ENCODE results near the gene RASSF5.

The RASSF5 gene

DNA sequence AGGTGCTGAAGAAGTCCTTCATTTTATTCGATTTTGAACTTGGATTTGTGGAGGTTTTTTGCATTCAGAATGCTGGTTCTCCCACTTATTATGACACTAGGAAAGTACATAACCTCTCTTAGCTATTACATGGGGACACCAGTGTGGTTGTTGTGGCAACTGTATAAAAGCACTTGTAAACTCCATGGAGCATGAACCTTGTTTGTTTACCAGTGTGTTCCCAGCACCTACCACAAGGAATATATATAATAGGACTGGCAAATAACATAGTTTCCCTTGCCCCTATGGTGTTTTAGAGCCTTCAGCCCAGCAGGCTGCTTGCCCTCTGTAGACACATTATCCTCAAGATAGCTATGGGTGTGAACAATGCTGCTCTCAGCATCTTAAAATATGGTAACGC is 43.1 kb downstream of the RASSF5 start:
- no peak for DNase-seq (ENCODE audit: low spot score)

- DNase-seq (ENCODE audit: low spot score): no peak
These were observed 44.1 kb downstream of the RASSF5 start for GRCh38 chr1:206551296-206551985.

DNA sequence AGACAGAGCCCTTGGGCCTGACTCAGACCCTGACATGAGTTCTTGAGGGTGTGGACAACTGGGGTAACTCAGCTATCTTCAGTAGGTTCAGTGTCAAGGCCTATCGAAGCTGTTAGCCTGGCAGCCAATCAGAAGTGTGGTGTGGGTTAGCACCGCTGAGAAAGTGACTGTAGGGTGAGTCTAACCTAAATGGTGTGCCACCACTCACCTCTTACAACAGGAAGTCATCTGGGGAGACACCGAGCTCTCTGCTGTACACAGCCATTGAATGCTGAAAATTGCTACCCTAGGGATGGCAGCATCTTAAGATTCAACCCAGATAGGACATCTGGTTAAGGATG is 44.6 kb downstream of the RASSF5 start:
- no peak for DNase-seq (ENCODE audit: low spot score)

GRCh38 chr1:206554211-206554610 is 46.9 kb downstream of the RASSF5 start:
- DNase-seq (ENCODE audit: low spot score): no peak

GRCh38 chr1:206554701-206555472 is 47.6 kb downstream of the RASSF5 start:
- no peak for DNase-seq (ENCODE audit: low spot score)

DNA sequence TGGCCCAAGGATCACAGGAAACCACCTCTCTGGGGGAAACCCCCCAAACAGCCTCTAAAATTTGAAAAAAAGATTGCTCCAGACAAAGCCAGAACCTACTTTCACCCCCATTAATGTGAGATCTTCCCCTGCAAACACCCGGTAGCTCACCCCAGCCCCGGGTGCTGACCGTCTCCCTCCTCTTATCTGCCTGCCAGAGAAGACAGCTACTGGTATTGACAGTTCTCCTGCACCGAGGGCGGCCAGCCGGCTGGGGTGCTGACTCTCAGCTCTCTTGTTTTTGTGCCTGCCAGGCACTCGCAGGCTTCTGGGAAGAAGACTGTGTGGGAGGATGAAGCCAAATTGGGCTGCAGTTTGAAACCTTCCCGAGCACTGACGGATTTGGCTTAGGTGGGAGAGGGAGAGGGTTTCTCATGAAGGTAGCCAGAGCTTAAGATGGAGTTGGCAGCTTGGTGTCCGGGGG is 48.2 kb downstream of the RASSF5 start:
- DNase-seq (ENCODE audit: low spot score): no peak

DNA sequence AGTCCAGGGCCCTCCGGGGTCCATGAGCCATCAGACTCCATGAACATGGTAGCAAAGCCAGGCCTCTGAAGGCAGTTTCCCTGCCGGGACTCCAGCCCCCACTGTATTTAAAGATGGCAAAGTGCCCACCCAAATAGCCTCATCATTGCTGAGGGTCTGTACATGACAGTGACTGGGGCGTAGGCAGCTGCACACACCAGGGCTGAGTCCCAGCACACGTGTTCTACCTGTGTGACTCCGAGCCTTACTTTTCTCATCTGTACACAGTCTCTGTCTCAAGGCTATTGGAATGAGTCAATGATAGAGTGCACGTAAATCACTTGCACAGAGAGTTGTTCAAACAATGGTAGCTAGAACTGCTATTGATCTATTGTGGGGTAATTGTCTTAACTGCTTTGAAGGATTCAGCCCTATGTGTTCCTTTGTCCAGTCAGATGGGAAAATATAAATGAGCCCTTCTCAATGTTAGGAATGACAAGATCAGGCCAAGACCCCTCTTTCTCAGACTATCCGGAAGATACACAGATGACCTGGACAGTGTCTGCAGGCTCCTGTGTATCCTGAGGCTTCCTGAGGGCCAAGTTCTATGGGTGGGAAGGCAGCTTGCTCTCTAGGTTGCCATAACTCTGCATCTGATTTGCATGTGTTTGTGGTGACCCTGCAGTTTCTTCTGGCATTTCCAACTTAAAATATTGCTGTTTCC is 48.9 kb downstream of the RASSF5 start:
- no peak for DNase-seq (ENCODE audit: low spot score)

DNA sequence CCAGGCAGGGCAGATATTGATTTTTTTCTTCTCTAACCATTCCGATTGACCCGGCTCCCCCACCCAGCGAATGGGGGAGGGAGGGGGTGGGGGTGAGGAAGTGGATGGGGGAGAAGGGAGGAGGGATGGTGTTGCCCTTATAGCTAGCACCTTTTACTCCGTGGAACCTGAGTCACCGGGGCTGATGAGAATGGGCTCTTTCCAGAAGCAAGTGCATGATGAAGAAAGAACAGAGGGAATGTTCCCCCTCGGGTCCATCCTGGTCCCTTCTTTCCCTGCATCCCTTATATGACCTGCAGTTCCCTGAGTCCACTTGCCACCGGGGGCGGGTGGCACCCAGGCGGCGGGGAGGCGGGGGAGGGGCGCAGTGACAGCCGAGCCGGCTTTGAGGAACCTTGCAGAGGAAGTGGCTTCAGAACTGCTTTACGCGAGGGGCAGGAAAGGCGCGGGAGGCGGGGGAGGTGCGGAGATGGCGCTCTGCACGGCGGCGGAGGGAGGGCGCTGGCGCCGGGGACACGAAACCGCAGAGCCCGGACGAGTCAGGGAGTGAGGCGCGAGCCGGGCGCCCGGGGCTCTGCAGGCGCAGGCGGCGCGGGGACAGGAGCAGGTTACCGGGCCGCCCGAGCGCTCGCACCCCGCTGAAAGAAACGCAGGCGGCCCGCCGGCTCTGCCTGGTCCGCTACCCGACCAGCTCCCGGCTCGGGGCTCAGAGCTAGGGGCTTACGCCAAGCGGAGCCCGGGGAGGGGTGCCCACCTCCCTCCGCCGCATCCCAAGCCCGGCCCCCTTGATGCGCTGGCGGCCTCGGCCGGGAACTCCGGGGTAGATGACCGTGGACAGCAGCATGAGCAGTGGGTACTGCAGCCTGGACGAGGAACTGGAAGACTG is 49.7 kb downstream of the RASSF5 start:
- peak; percentile 16 for DNase-seq (ENCODE audit: low spot score)

DNA sequence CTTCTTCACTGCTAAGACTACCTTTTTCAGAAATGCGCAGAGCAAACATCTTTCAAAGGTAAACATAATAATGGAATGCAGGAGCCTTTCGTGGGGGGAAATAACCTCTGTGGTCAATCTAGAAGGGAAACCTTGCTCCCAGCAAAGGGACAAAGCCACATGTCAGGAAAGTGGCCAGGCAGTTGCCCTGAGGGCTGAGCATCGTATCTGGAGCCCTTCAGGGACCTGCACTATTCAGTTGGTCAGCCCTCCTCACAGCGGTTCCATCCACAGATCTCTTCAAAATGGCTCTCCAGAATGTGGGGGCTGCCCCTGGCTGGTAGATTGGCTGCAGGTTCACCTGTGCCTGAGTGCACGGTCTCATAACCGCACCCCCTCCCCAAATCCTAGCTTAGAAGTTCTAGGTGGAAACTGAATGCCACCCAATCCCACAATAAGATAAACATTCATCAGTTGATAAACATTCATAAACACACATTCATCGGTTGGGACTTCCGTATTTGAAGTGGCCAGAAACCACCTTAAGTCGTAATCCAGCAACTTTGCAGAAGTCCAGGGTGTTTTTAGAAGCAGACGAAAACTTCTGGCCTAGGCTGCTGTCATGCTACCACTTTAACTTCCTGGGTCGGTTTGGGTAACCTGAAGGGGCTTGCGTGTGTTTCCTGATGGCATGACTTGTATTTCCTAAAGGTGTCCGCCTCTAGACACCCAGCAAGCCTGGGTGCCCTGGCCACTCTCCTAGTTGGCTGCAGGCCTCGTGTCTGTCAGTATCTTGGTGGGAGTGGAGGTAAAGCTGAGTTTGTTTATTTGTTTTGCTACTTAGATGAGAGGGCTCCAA is 50.5 kb downstream of the RASSF5 start:
- peak; percentile 24 for DNase-seq (ENCODE audit: low spot score)

DNA sequence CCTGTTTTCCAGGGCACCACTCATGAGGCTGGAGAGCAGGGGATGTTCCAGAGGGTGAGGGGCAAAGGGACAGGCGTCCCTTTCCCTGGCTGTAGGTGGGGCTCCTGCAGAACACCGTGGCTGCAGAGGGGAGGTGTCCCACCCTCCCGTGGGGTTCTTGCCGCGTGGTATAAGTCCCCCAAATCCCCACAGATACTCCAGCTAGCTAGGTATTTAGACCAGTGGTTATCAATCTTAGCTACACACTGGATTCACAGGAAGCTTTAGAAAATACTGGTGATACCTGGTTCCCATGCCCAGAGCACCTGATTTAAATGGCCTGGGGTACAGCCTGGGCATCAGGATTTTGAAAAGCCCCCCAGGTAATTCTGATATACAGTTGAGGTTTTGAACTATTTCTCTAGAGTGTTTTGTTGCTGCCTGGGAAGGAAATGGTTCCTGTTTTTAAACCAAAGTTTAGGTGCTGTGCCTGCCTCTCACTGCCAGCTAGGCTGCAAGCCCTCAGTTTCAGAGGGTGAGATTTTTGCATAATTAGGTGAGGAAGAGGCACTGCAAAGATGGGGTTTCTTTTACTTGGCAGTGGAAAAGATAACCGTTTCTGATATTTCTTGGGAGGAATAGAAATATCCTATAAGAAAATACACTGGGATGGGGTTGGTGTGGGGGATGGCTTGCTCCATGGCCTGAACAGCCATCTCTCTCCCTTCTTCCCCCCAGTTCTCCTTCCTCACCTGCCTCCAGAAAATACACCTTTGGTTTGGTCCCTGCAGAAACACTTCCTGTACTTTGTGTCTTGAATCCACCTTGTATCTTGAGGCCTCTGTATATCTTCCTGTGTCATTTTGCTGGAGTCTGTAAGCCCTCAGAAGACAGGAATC is 51.7 kb downstream of the RASSF5 start:
- no peak for DNase-seq (ENCODE audit: low spot score)

DNA sequence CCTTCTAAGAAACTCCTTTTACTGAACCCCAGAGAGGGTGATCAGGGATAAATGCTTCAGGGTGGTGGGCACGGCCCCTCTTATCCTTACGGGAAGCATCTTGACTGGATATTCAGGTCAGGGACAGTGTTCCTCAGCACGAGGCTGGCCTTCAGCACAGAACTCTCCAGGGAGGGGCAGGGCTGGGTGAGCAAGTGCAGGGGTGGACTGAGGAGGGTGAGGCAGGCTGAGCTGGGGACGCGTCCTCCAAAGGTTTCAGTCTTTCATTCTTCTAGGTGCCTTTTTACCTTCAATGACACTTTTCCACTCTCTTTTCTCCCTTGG is 52.3 kb downstream of the RASSF5 start:
- DNase-seq (ENCODE audit: low spot score): no peak

DNA sequence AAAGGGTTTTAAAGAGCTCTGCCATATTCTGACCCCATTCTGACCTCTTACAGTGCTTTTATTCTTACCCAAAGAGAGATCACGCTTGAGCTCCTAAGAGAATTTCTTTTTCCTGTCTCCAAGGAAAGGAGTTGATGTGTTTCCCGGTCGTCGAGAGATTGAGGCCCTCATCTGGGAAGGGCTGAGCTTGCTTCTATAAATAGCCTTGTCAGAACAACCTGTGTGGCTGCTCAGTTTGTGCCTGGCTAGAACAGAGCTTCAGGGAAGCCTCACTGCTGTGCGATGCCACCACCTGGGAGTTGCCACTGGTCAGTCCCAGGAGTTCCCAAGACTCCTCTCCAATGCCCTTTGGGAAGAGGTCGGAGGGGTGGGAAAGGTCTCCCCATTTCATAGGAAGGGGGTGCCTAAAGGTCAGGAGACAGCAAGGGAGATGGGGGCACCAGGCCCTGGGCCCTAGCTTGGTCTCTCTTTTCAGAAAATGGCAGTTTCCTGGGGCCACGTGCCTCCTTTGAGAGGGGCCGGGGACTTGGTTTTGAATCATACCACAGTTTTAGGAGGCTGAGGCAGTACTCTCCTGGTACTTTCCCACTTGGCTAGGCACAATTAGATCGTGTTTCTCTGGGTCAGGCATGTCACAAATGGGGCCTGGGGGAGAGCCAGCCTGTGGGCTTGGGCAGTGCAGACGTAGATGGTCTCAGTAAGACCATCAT is 52.8 kb downstream of the RASSF5 start:
- DNase-seq (ENCODE audit: low spot score): no peak

GRCh38 chr1:206563367-206564207 is 56.3 kb downstream of the RASSF5 start:
- no peak for DNase-seq (ENCODE audit: low spot score)

DNA sequence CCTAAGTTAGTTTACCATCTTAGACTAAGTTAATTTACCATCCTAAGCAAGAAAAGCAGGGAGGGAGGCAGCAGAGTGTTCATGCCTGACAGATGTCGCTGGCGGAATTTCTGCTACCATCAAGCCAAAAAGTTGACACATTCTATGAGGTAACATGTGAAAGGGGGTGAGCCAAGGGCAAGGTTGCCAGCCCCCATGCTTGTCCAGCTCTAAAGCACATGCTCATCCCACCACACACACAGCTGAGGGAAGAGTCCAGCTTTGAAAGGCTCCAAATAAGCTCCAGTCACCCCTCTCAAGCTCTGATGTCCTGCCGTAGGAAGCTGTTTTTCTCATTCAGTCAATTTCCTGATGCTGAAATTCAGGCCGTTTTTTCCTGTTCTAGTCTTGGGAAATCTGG is 58.7 kb downstream of the RASSF5 start:
- DNase-seq (ENCODE audit: low spot score): no peak

DNA sequence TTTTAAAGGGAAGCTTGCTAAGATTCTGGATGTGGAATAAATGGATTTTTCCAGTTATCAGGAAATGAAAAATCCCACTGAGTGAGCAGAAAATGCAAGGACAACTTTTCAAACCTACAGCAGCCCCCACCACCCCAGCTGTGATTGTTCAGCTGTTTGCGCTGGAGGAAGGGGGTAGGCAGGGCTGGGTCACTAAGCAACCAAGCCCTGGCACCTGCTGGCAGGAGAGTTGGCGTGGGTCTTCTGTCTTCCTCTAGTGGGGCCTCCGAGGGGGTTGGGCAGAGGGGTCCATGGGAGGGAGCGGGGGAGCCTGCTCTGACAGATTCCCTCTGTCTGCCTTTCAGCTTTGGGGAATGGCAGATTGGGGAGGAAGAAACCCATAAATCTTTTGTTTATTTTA is 59.7 kb downstream of the RASSF5 start:
- DNase-seq (ENCODE audit: low spot score): no peak

DNA sequence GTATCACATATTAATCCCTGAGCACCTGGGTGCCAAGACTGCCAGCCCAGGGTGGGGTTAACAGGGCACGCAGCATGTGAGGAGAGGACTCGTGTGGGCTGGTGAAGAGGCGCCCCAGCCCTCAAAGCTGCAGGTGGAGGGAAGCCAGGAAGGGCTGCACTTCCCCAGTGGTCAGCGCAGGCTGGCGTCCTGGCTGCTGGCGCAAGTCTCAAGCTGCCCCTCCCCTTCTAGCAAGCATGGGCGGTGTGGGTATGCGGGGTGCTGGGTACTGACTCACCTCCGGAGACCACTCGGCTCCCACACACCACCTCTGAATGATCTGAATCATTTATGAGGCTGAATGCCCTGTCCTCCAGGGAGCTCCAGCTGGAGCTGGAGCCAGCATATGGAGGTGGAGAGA is 60.9 kb downstream of the RASSF5 start:
- no peak for DNase-seq (ENCODE audit: low spot score)

DNA sequence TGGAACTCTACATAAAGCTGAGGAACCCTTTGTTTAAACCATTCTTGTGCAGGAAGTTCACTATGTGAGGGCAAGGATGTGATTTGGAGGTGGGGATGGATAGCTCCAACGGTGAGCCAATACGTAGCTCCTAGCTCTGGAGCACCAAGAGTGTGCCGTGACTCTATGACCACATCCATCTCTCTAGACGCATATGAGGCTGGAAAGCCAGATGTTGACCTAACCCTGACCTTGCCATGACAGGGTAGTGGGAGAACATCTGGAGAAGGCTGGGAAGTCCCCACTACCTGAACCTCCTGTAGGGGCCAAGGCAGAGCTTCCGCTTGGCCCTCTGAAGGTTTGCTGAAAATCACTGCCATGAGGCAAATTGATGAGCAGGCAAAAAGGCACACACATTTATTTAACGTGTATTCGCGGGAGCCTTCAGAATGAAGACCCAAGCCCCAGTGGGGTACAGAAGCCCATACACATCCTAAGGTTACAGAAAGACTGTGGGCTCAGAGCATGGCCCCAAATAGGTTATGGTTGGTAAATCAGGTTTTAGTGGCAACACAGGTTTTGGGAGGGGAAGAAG is 61.5 kb downstream of the RASSF5 start:
- no peak for DNase-seq (ENCODE audit: low spot score)

DNA sequence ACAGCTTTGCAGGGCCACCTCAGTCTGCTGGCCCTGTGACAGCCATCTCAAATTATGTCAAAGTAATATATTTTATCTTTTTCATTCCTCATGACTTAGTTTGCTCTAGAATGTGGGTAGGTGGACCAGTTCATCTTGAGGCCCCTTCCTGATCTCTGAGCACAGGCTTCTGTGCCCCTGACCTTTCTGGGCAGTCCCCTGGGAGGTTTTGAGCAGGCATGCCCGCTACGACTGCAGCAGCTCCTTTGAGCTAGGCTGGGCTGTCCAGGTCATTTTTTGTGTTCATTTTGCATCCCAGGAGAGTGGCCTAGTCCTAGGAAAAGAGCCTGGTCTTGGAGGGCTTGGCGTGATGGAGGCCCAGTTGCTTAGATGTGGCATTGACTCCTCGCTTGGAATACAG is 62.2 kb downstream of the RASSF5 start:
- DNase-seq (ENCODE audit: low spot score): no peak

Measured in hematopoietic multipotent progenitor cell treated with erythropoietin and hydrocortisone succinate and interleukin-3 and kit ligand, for 15 days (in vitro differentiated cells).